ENCODE results near the gene SNX19.
"Not testable (repeated sequence)": the region's sequence is repeated elsewhere in the genome, so short reads cannot be mapped to it uniquely, and the experiment has no call there.

SNX19 gene

DNA sequence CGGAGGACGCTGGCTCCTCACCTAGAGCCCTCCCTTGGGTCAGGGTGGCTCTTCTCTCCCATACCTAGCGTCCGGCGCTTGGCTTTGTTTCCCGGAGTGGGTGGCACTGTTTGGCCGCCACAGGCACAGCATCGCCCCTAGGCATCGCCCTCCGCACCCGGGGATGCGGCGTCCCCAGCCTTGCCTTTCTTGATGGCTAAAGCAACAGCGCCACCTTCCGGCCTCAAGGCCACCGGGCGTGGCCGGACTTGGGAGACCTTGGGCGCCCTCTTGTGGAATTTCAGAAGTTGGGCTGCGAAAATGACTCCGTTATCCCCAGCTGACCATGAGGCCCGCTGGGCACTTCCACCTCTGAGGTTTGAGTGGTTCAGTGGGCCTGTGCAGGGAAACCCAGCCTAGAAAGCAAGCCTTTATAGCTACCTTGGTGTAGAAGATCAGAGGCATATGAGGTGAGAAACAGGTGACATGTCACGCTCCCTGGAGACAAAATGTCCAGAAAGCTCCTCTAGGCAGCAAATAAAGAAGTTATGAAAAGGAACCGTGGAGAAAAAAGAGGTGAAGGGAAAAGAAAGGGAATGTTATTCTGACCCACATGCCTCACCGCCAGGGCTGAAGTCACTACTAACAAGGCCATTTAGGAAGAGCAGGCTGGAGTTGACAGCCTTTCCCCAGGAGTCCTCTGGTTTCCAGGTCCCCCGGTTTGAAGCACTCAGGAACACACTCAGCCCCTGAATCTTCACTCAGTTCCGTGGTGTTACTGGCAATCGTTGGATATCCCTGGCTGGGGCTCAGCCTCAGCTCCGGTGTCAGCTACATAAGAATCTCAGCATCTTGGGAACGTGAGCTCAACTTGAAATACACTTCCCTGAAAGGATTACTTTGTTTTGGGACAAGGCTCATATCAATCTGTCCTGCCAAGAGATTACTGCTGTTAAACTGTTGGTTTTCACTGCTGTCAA, 54.1 kb downstream of the SNX19 start:
- H3K4me3 ChIP-seq (ENCODE audit: low read depth, low read length): no peak overlapping the region
- in situ Hi-C loops (cut with HindIII; ENCODE audit: low sequenced_read_pairs): loop anchor here (5.0 kb wide), 1 partner anchor 425 kb away; no protein-coding TSS in a partner anchor
- peak; percentile 95 for DNase-seq (ENCODE audit: low read depth)
- TF ChIP-seq, protein P1, sequence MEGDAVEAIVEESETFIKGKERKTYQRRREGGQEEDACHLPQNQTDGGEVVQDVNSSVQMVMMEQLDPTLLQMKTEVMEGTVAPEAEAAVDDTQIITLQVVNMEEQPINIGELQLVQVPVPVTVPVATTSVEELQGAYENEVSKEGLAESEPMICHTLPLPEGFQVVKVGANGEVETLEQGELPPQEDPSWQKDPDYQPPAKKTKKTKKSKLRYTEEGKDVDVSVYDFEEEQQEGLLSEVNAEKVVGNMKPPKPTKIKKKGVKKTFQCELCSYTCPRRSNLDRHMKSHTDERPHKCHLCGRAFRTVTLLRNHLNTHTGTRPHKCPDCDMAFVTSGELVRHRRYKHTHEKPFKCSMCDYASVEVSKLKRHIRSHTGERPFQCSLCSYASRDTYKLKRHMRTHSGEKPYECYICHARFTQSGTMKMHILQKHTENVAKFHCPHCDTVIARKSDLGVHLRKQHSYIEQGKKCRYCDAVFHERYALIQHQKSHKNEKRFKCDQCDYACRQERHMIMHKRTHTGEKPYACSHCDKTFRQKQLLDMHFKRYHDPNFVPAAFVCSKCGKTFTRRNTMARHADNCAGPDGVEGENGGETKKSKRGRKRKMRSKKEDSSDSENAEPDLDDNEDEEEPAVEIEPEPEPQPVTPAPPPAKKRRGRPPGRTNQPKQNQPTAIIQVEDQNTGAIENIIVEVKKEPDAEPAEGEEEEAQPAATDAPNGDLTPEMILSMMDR (IDR thresholded peaks at IDR 0.05; ENCODE audit: low read depth, low read length, missing control alignments): peak; percentile 99

DNA sequence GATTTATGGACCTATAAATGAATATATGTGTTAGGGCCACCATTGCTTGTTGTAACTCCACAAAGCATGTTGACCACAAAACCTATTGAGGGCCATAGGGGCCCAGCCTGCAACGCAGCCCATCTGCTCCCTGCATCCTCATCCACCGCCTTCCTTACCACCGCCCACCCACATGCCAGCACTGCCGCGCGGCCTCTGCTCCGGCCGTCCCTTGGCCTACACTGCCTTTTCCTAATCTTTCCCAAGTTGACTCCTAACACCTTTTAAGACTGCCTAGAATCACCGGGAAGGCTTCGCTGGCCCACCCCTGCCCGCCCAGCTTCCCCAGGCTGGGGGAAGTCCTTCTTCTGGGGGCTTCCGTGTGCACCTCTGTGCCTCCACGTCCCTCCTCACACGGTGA, 55.0 kb downstream of the SNX19 start:
- DNase-seq (ENCODE audit: low read depth): no peak
- in situ Hi-C loops (cut with HindIII; ENCODE audit: low sequenced_read_pairs): loop anchor here (5.0 kb wide), 1 partner anchor 424 kb away; no protein-coding TSS in a partner anchor
- TF ChIP-seq, protein P1 (IDR thresholded peaks at IDR 0.05; ENCODE audit: low read depth, low read length, missing control alignments): no peak

DNA sequence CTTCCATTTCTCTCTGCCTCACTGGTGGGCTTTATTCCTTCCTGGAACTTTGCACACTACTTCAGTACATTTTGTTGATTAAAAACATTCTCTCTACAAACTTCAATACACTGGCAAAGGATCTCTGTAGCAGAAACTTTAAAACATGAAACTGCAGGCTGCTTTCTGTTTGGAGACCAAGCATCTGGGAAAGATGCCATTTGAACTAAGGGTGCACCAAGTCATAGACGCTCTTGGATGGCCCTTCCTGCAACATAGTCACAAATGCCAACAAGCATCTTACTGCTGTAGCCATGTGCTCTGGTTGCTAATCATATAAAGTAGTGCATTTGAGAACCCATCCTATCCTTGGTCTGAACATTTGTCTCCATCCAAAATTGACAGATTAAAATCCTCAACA, 56.4 kb downstream of the SNX19 start:
- TF ChIP-seq, protein P1 (IDR thresholded peaks at IDR 0.05; ENCODE audit: low read depth, low read length, missing control alignments): no peak
- DNase-seq (ENCODE audit: low read depth): no peak
- in situ Hi-C loops (cut with HindIII; ENCODE audit: low sequenced_read_pairs): loop anchor here (5.0 kb wide), 1 partner anchor 423 kb away; no protein-coding TSS in a partner anchor
- no peak overlapping the region for H3K4me3 ChIP-seq (ENCODE audit: low read depth, low read length)

More for the DNA sequence above, 55.0 kb downstream of the SNX19 start:
- no peak overlapping the region for H3K4me3 ChIP-seq (ENCODE audit: low read depth, low read length)

DNA sequence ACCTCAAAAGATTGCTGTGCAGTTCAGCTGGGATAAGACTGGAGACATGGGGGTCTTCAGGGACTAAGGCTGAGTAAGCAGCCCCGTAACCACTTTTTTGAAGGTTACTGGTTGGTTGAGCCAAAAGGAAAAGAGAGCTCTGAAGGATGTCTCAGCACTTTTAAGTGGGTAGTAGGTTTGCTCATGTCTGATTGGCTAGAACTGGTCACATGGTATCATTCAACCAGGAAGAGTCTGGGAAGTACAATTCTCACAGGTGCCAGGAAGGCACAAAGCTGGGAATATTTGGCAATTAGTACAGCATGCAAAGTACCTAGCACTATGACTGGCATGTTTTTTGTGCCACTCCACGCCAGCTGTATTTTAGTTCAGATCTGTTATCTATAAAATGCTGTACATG, 58.1 kb downstream of the SNX19 start:
- DNase-seq (ENCODE audit: low read depth): no peak
- TF ChIP-seq, protein P1 (IDR thresholded peaks at IDR 0.05; ENCODE audit: low read depth, low read length, missing control alignments): no peak
- no peak overlapping the region for H3K4me3 ChIP-seq (ENCODE audit: low read depth, low read length)
- in situ Hi-C loops (cut with HindIII; ENCODE audit: low sequenced_read_pairs): no loop called here

DNA sequence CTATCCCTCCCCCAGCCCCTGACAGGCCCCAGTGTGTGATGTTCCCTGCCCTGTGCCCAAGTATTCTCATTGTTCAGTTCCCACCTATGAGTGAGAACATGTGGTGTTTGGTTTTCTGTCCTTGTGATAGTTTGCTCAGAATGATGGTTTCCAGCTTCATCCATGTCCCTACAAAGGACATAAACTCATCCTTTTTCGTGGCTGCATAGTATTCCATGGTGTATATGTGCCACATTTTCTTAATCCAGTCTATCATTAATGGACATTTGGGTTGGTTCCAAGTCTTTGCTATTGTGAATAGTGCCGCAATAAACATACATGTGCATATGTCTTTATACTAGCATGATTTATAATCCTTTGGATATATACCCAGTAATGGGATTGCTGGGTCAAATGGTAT, 60.6 kb downstream of the SNX19 start:
- DNase-seq (ENCODE audit: low read depth); in situ Hi-C loops (cut with HindIII; ENCODE audit: low sequenced_read_pairs); H3K4me3 ChIP-seq (ENCODE audit: low read depth, low read length): not testable (repeated sequence)

DNA sequence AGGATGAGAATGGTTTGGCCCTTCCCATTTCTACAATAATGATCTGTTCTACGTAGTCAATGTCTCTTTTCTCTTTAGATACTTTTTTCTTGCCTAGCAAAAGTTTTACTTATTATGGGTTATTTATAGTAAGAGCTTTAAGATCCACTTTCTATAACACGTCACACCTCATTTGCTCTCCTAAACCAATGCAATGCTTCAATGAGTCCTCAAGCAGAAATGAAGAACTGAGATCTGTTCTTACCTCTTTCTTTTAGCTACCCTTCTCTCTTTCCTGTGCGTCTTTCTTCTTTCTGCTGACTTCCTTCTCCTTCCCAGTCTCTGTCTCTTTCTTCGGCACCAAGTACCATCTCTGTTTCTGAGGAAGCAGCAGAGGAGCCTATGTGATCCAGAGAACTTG, 61.8 kb downstream of the SNX19 start:
- TF ChIP-seq, protein P1 (IDR thresholded peaks at IDR 0.05; ENCODE audit: low read depth, low read length, missing control alignments): no peak
- in situ Hi-C loops (cut with HindIII; ENCODE audit: low sequenced_read_pairs): no loop called here
- DNase-seq (ENCODE audit: low read depth): no peak

DNA sequence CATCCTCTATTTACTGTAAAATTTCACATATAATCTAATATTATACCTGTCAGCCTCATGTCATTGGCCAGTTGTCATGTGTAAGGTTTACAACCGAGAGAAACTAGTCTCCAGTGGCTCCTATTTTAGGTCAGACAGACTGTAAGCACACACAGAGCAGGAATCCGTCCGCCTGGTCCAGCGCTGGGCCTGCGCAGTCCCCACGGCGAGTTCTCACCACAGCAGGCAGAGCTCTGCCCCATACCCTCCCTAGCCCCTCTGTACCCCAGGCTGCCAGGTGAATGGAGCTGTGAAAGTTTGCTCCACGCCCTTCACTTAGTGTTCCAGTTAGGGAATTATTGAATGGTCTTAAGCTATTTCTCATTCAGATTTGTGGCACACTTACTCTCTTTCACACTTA, 63.7 kb downstream of the SNX19 start:
- TF ChIP-seq, protein P1 (IDR thresholded peaks at IDR 0.05; ENCODE audit: low read depth, low read length, missing control alignments): no peak
- in situ Hi-C loops (cut with HindIII; ENCODE audit: low sequenced_read_pairs): no loop called here

More for the DNA sequence above, 61.8 kb downstream of the SNX19 start:
- H3K4me3 ChIP-seq (ENCODE audit: low read depth, low read length): no peak overlapping the region

More for the DNA sequence above, 63.7 kb downstream of the SNX19 start:
- no peak for DNase-seq (ENCODE audit: low read depth)
- H3K4me3 ChIP-seq (ENCODE audit: low read depth, low read length): no peak overlapping the region
